Measurements from ENCODE around the gene LYZL6.

LYZL6 gene

GRCh38 chr17:35943537-35943936 lies at the start of gene LYZL6:
Gene LYZL6, minus strand, starts transcription at chr17:35943713. Its CDS starts 4,357 bp downstream, at chr17:35939356.
- DNase-seq: no peak

GRCh38 chr17:35991075-35991474 lies 47.6 kb upstream of the LYZL6 start:
- DNase-seq: no peak

GRCh38 chr17:35988164-35988563 lies 44.7 kb upstream of the LYZL6 start:
- DNase-seq: no peak

GRCh38 chr17:35986643-35987042 lies 43.1 kb upstream of the LYZL6 start, which contains the start of gene CCL14:
Gene CCL14, minus strand, starts transcription at chr17:35986729. Its CDS starts 80 bp downstream, at chr17:35986649.
- DNase-seq: no peak

- DNase-seq: no peak
Observed at GRCh38 chr17:35984140-35984539, 40.6 kb upstream of the LYZL6 start.

GRCh38 chr17:35982409-35983191 lies 39.1 kb upstream of the LYZL6 start:
- DNase-seq: no peak

GRCh38 chr17:35981908-35982330 lies 38.4 kb upstream of the LYZL6 start:
- DNase-seq: peak; percentile 11

- DNase-seq: no peak
Observed at GRCh38 chr17:35981246-35981645, 37.7 kb upstream of the LYZL6 start, which contains the start of gene CCL16. Gene CCL16, minus strand, starts transcription at chr17:35981497. Its CDS starts 77 bp downstream, at chr17:35981420.

- no peak for DNase-seq
Observed at GRCh38 chr17:35978346-35978745, 34.8 kb upstream of the LYZL6 start.

GRCh38 chr17:35977509-35977908 lies 34.0 kb upstream of the LYZL6 start:
- no peak for DNase-seq

GRCh38 chr17:35973333-35974260 lies 30.1 kb upstream of the LYZL6 start:
- DNase-seq: no peak

- DNase-seq: no peak
Observed at GRCh38 chr17:35972945-35973332, 29.4 kb upstream of the LYZL6 start.

- DNase-seq: no peak
Observed at GRCh38 chr17:35972535-35972934, 29.0 kb upstream of the LYZL6 start.

GRCh38 chr17:35972066-35972465 lies 28.6 kb upstream of the LYZL6 start:
- no peak for DNase-seq

GRCh38 chr17:35969558-35970380 lies 26.3 kb upstream of the LYZL6 start:
- DNase-seq: peak; percentile 80

GRCh38 chr17:35968520-35969054 lies 25.1 kb upstream of the LYZL6 start:
- DNase-seq: no peak

- DNase-seq: no peak
Observed at GRCh38 chr17:35965272-35965671, 21.8 kb upstream of the LYZL6 start.

GRCh38 chr17:35963663-35964062 lies 20.1 kb upstream of the LYZL6 start:
- DNase-seq: no peak

GRCh38 chr17:35953720-35954119 lies 10.2 kb upstream of the LYZL6 start:
- DNase-seq: no peak

GRCh38 chr17:35949401-35949800 lies 5.9 kb upstream of the LYZL6 start:
- DNase-seq: no peak

- no peak for DNase-seq
Observed at GRCh38 chr17:35948092-35948491, 4.6 kb upstream of the LYZL6 start.

- peak; percentile 61 for DNase-seq
Observed at GRCh38 chr17:35947156-35947585, 3.7 kb upstream of the LYZL6 start.
